PC-3 (cell line): ENCODE results near the gene FAM187B.

ENCODE experiments used
- EZH2 ChIP-seq: fragments of 300-600 bp; sonication (generic); IDR thresholded peaks from one replicate; pipeline ENCODE4 v1.6.1; 2017; ENCODE audit warnings: antibody characterized with exemption, mild to moderate bottlenecking, low read length; ENCODE audit not compliant: unreplicated experiment
- EZH2phosphoT487 ChIP-seq: fragments of 300-600 bp; sonication (generic); IDR thresholded peaks from 2 replicates; pipeline ENCODE4 v1.6.1; 2018; ENCODE audit warnings: mild to moderate bottlenecking, antibody characterized with exemption, low read length, borderline replicate concordance
- TF ChIP-seq, protein P1 (sequence below): fragments of 300-600 bp; sonication (generic); conservative IDR thresholded peaks from 2 replicates; pipeline ENCODE4 v1.5.1; 2017; ENCODE audit warnings: antibody characterized with exemption, low read depth, mild to moderate bottlenecking, low read length

DNA sequence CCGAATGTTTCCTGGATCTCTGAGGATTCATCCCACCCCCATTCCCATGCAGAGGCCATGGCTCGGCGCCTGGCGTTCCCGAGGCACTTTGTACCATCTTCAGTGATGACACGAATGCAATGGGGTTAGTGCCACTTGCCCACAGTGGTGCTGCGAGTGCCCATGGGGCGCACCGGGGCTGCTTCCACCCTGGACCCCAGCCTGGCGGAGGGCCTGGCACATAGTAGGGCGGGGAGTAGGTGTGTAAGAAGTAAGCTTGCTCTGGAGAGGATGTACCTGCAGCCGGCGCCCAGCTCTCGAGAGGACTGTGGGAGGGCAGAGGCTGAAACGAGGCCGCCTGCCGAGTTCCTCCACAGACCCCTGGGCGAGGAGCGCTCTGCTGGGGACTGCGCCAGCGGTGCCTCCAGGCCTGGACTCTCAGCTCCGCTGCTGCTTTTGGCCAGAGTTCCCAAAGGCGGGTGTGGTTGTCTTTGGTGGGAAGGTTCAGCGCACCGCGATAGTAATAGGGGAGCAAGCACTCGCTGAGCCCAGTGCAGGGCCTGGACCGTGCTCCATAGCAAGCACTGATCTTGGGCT, 48.3 kb upstream of the FAM187B start:
- TF ChIP-seq, protein P1, sequence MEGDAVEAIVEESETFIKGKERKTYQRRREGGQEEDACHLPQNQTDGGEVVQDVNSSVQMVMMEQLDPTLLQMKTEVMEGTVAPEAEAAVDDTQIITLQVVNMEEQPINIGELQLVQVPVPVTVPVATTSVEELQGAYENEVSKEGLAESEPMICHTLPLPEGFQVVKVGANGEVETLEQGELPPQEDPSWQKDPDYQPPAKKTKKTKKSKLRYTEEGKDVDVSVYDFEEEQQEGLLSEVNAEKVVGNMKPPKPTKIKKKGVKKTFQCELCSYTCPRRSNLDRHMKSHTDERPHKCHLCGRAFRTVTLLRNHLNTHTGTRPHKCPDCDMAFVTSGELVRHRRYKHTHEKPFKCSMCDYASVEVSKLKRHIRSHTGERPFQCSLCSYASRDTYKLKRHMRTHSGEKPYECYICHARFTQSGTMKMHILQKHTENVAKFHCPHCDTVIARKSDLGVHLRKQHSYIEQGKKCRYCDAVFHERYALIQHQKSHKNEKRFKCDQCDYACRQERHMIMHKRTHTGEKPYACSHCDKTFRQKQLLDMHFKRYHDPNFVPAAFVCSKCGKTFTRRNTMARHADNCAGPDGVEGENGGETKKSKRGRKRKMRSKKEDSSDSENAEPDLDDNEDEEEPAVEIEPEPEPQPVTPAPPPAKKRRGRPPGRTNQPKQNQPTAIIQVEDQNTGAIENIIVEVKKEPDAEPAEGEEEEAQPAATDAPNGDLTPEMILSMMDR, result no peak
- TF ChIP-seq EZH2phosphoT487 (no peak), EZH2 (no peak)
